ENCODE measurements around the gene STXBP4.

Gene STXBP4

DNA sequence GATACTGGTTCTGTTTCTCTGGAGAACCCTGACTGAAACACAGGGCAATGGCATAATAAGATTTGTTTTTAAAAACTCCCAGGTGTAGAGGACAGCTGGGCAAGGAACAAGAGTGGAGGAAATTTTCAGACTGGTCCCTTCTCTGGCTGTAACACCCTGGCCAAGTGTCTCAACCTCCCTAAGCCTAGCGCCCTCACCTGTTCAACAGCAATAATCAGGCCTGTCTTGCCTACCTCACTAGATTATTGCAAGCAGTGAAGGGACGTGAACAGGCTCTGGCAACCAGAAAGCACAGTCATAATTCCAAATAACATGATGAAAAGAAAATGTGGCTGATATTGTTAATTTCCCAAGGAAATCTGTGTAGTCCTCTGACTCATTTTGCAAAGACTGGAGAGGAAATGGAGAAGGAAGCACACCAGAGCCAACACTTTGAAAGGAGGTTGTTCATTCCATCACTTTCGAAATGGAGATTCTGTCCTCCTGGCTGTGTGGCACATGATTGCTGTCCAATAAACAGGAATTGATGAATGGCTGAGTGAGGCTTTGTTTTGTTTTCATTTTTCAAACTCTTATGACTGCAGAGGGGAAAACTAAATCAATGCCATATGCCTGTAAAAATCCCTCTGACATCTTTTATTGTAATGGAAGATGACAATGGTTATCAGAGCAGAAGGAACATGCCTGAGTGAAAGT is 208.7 kb downstream of the STXBP4 start (continued):
- TF ChIP-seq, protein P1, sequence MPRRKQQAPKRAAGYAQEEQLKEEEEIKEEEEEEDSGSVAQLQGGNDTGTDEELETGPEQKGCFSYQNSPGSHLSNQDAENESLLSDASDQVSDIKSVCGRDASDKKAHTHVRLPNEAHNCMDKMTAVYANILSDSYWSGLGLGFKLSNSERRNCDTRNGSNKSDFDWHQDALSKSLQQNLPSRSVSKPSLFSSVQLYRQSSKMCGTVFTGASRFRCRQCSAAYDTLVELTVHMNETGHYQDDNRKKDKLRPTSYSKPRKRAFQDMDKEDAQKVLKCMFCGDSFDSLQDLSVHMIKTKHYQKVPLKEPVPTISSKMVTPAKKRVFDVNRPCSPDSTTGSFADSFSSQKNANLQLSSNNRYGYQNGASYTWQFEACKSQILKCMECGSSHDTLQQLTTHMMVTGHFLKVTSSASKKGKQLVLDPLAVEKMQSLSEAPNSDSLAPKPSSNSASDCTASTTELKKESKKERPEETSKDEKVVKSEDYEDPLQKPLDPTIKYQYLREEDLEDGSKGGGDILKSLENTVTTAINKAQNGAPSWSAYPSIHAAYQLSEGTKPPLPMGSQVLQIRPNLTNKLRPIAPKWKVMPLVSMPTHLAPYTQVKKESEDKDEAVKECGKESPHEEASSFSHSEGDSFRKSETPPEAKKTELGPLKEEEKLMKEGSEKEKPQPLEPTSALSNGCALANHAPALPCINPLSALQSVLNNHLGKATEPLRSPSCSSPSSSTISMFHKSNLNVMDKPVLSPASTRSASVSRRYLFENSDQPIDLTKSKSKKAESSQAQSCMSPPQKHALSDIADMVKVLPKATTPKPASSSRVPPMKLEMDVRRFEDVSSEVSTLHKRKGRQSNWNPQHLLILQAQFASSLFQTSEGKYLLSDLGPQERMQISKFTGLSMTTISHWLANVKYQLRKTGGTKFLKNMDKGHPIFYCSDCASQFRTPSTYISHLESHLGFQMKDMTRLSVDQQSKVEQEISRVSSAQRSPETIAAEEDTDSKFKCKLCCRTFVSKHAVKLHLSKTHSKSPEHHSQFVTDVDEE (CRISPR knock-in tag; IDR thresholded peaks at IDR 0.05) = no peak
- TF ChIP-seq RARB (CRISPR knock-in tag; IDR thresholded peaks at IDR 0.05) (no peak), ZNF565 (CRISPR knock-in tag; conservative IDR thresholded peaks at IDR 0.05; ENCODE audit: low read depth) (no peak), ZFP3 (CRISPR knock-in tag; IDR thresholded peaks at IDR 0.05) (no peak), OSR1 (CRISPR knock-in tag; IDR thresholded peaks at IDR 0.05) (no peak)

DNA sequence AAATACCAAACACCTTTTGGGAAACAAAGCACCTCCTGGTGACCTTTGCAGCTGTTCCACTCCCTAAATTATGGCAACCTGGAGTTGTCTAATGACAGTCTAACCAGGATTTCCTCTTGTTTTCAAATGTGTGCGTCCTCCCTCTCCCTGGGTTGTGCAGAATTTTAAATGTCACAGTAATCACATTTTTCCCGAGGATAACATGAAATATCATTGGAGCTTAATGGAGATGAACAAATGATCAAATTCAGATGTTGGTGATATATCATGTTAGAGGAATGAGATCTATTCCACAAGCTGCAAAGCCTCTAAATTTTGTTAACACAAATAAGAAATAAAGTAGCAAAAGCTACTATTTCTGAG is 209.3 kb downstream of the STXBP4 start:
- ATAC-seq = peak; percentile 61
- TF ChIP-seq, protein P1 (CRISPR knock-in tag; IDR thresholded peaks at IDR 0.05) = 0 out of 2 replicates have a peak, but pooled peaks have one; percentile 23
- TF ChIP-seq TOX (CRISPR knock-in tag; IDR thresholded peaks at IDR 0.05; ENCODE audit: borderline replicate concordance) = no peak

DNA sequence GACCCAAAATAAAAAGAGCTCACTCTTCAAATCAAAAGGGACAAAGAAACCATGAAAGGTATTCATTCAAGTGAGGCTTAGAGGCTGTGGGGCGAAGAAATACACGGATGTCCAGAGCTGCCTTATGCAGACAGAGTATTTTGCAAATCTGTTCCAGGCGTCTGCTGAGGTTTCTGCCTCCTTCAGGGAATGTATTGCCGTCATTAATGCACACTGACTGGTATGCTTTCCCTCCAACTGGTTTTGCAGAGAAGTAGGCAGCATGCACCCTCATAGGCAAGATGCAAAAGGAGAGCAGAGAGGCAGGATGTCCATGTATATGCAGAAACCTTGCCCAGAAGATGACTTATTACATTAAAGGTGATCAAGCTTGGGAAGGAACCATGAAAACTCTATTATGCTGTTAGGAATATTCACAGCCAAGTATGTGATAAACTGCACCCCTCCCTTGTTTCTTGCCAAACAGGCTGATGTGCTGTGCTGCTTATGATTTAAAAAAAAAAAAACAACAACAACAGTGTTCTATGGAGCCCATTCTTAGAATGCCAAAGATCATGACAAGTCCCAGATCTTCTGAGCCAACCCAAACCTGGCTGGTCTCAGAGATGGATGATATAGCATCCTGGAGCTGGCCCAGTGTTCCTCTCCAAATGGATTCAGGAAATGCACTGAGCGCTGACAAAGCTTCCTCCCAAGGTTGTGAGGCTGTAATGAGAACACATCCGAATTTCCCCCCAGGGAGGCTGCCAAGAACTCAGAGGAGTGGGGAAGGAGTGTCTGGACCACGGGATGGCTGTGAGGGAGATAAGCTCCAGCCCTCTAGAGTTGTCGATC is 218.6 kb downstream of the STXBP4 start:
- TF ChIP-seq TCF4 (CRISPR knock-in tag; IDR thresholded peaks at IDR 0.05; ENCODE audit: borderline replicate concordance) (no peak), ESRRG (CRISPR knock-in tag; IDR thresholded peaks at IDR 0.05) (no peak), RARB (CRISPR knock-in tag; IDR thresholded peaks at IDR 0.05) (no peak), ISL1 (CRISPR knock-in tag; IDR thresholded peaks at IDR 0.05) (no peak), ZNF70 (CRISPR knock-in tag; IDR thresholded peaks at IDR 0.05) (no peak), ZC3H10 (CRISPR knock-in tag; IDR thresholded peaks at IDR 0.05) (no peak), ZFP30 (CRISPR knock-in tag; IDR thresholded peaks at IDR 0.05) (no peak)
- TF ChIP-seq, protein P2, sequence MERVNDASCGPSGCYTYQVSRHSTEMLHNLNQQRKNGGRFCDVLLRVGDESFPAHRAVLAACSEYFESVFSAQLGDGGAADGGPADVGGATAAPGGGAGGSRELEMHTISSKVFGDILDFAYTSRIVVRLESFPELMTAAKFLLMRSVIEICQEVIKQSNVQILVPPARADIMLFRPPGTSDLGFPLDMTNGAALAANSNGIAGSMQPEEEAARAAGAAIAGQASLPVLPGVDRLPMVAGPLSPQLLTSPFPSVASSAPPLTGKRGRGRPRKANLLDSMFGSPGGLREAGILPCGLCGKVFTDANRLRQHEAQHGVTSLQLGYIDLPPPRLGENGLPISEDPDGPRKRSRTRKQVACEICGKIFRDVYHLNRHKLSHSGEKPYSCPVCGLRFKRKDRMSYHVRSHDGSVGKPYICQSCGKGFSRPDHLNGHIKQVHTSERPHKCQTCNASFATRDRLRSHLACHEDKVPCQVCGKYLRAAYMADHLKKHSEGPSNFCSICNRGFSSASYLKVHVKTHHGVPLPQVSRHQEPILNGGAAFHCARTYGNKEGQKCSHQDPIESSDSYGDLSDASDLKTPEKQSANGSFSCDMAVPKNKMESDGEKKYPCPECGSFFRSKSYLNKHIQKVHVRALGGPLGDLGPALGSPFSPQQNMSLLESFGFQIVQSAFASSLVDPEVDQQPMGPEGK (CRISPR knock-in tag; IDR thresholded peaks at IDR 0.05; ENCODE audit: borderline replicate concordance) = no peak
- ATAC-seq = peak; percentile 57

DNA sequence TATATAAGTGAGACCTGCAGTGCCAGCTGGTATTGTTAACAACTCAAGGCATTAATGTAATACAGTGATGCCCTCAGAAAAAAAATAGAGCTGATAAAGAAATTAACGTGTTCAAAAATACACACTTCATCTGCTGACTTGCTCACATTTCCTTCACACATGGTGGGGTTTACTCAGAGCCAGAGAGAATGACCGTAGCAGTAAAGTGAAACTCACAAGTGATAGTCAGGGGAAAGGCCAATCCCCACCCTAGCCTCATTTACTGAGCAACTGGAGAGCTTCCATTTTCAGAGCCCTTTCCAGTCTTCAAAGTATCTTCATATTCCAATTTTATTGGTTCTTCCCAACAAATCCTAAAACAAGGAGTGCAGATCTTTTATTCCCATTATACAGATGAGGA is 222.2 kb downstream of the STXBP4 start:
- ATAC-seq = no peak
- TF ChIP-seq, protein P3, sequence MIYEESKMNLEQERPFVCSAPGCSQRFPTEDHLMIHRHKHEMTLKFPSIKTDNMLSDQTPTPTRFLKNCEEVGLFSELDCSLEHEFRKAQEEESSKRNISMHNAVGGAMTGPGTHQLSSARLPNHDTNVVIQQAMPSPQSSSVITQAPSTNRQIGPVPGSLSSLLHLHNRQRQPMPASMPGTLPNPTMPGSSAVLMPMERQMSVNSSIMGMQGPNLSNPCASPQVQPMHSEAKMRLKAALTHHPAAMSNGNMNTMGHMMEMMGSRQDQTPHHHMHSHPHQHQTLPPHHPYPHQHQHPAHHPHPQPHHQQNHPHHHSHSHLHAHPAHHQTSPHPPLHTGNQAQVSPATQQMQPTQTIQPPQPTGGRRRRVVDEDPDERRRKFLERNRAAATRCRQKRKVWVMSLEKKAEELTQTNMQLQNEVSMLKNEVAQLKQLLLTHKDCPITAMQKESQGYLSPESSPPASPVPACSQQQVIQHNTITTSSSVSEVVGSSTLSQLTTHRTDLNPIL (CRISPR knock-in tag; IDR thresholded peaks at IDR 0.05; ENCODE audit: low read depth) = no peak
- TF ChIP-seq ZNF565 (CRISPR knock-in tag; conservative IDR thresholded peaks at IDR 0.05; ENCODE audit: low read depth) (no peak), ESRRG (CRISPR knock-in tag; IDR thresholded peaks at IDR 0.05) (no peak)
- TF ChIP-seq, protein P4, sequence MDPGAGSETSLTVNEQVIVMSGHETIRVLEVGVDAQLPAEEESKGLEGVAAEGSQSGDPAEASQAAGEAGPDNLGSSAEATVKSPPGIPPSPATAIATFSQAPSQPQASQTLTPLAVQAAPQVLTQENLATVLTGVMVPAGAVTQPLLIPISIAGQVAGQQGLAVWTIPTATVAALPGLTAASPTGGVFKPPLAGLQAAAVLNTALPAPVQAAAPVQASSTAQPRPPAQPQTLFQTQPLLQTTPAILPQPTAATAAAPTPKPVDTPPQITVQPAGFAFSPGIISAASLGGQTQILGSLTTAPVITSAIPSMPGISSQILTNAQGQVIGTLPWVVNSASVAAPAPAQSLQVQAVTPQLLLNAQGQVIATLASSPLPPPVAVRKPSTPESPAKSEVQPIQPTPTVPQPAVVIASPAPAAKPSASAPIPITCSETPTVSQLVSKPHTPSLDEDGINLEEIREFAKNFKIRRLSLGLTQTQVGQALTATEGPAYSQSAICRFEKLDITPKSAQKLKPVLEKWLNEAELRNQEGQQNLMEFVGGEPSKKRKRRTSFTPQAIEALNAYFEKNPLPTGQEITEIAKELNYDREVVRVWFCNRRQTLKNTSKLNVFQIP (CRISPR knock-in tag; IDR thresholded peaks at IDR 0.05; ENCODE audit: borderline replicate concordance, low read depth) = no peak
